CD4-positive, alpha-beta T cell treated with Interleukin-10 for 1 hour (primary cell): ENCODE data around the gene TTPAL.
"Not testable (repeated sequence)": the region's sequence is repeated elsewhere in the genome, so short reads cannot be mapped to it uniquely, and the experiment has no call there.

Experiments used
- DNase-seq: peaks from one replicate; pipeline ENCODE4 v3.0.0-alpha.2; 2020

The TTPAL gene

GRCh38 chr20:44470327-44470726 lies 5.3 kb upstream of the TTPAL start:
- no peak for DNase-seq

GRCh38 chr20:44471481-44471882 lies 4.2 kb upstream of the TTPAL start:
- no peak for DNase-seq

GRCh38 chr20:44472283-44472682 lies 3.4 kb upstream of the TTPAL start:
- DNase-seq = not testable (repeated sequence)

GRCh38 chr20:44475372-44475693 lies 341 bp upstream of the TTPAL start:
- no peak for DNase-seq

- no peak for DNase-seq
Observed at GRCh38 chr20:44477151-44477550, 1.5 kb downstream of the TTPAL start.

- no peak for DNase-seq
Observed at GRCh38 chr20:44478206-44478605, 2.5 kb downstream of the TTPAL start.

GRCh38 chr20:44479643-44480042 lies 4.0 kb downstream of the TTPAL start:
- no peak for DNase-seq

- DNase-seq = no peak
Observed at GRCh38 chr20:44480097-44480496, 4.4 kb downstream of the TTPAL start.

- no peak for DNase-seq
Observed at GRCh38 chr20:44481719-44482416, 6.2 kb downstream of the TTPAL start.

- DNase-seq = no peak
Observed at GRCh38 chr20:44483112-44483511, 7.4 kb downstream of the TTPAL start.

GRCh38 chr20:44485078-44485829 lies 9.6 kb downstream of the TTPAL start:
- DNase-seq = no peak

GRCh38 chr20:44485830-44486198 lies 10.1 kb downstream of the TTPAL start:
- no peak for DNase-seq

GRCh38 chr20:44488551-44488950 lies 12.9 kb downstream of the TTPAL start:
- no peak for DNase-seq

GRCh38 chr20:44489223-44489622 lies 13.5 kb downstream of the TTPAL start:
- DNase-seq = no peak

GRCh38 chr20:44489931-44490330 lies 14.3 kb downstream of the TTPAL start:
- no peak for DNase-seq

GRCh38 chr20:44491635-44492395 lies 16.1 kb downstream of the TTPAL start:
- DNase-seq = peak; percentile 19

GRCh38 chr20:44494266-44494665 lies 18.6 kb downstream of the TTPAL start:
- no peak for DNase-seq

- DNase-seq = no peak
Observed at GRCh38 chr20:44494681-44495080, 19.0 kb downstream of the TTPAL start.

- DNase-seq = no peak
Observed at GRCh38 chr20:44495257-44495656, 19.6 kb downstream of the TTPAL start.

- DNase-seq = no peak
Observed at GRCh38 chr20:44495802-44496481, 20.3 kb downstream of the TTPAL start.

GRCh38 chr20:44496976-44497375 lies 21.3 kb downstream of the TTPAL start:
- no peak for DNase-seq

GRCh38 chr20:44497761-44498160 lies 22.1 kb downstream of the TTPAL start:
- no peak for DNase-seq

GRCh38 chr20:44500221-44500620 lies 24.5 kb downstream of the TTPAL start:
- no peak for DNase-seq
